ENCODE results near the gene PLXNA2.

Gene PLXNA2

DNA sequence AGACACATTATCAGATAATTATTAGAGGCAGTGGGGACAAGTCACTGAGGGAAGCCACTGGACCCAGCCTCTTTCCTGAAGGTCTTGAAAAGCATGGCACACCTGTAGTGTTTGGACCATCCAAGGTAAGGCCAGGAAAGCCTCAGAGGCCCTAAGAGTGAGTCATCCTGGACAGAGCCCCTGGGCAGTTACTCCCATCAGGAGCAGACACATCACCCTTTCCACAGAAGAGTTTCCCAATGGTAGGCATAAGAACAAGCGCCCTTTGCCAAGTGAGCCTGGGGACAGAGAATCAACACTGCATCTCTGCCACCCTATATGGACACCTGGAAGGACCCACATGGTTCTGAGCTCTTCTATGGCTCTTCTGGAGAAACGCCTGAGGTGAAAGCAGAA, 136.0 kb downstream of the PLXNA2 start:
- DNase-seq = no peak

- DNase-seq = no peak
Measured at GRCh38 chr1:208107425-208108212, 136.6 kb downstream of the PLXNA2 start.

GRCh38 chr1:208106218-208106617, 138.0 kb downstream of the PLXNA2 start:
- no peak for DNase-seq

- no peak for DNase-seq
Measured at GRCh38 chr1:208105756-208106155, 138.4 kb downstream of the PLXNA2 start.

- no peak for DNase-seq
Measured at GRCh38 chr1:208103597-208104513, 140.3 kb downstream of the PLXNA2 start.

DNA sequence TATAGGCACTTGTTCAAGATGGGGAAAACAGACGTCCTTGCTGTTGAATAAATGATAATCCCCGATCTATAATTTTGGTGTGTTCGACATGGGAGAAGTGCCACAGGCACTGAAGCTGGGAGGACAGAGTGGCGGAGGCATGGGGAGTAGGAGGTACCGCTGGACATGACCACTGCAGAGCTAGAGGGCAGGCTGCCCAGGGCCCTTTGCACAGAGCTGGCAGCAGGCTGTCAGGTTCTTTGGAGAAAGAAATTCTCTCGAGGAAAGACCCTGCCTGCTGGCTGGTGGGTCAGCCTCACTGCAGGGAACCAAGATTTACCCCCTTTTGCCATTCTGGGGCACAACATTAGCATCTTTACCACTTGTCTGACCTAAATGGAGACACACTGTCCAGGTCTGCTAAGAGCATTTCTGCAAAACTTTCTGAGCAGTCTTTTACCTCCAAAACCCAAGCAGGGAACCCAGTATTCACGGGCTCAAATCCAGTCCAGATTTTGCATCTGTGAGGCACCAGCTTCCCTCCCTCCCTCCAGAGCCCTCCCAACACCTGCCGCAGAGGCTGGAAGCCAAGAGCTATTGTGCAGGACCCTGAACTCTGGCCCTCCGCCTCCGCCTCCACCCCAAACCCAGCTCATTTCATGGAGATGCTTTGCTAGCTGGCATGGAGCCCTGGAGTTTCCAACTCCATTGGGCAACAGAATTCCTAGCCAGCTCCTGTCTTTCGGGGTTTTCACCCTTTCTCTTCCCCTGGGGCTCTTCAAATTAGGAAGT, 142.3 kb downstream of the PLXNA2 start:
- no peak for DNase-seq

GRCh38 chr1:208100906-208101305, 143.3 kb downstream of the PLXNA2 start:
- DNase-seq = no peak

DNA sequence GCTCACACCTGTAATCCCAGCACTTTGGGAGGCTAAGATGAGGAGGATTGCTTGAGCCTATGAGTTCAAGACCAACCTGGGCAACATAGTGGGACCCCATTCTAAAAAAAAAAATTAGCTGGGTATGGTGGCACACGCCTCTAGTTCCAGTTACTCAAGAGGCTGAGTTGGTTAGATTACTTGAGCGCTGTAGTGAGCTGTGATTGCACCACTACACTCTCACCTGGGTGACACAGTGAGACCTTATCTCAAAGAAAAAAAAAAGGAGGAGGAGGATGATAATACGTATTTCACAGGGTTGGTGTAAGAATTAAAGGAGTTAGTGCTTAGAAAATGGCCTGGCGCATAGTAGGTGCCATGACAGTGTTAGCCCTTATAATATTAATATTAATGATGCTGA, 144.1 kb downstream of the PLXNA2 start:
- no peak for DNase-seq

DNA sequence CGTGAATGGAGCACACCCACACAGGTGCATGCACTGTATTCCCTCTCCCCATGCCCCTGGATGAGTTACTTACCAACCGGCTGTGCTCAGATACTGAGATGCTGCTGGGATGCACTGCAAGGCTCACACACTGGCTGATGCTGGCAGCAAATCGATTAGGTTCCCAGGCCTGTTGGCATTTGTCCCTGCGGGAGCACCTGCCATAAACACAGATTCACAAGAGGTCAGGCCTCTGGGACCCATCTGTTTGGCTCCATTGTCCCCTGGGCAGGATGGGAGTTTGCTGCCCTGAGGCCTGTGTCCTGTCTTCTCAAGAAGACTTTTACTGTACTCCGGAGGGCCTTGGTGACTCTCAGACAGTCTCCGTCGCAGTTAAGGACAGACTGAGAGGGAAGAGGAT, 145.4 kb downstream of the PLXNA2 start:
- DNase-seq = no peak

DNA sequence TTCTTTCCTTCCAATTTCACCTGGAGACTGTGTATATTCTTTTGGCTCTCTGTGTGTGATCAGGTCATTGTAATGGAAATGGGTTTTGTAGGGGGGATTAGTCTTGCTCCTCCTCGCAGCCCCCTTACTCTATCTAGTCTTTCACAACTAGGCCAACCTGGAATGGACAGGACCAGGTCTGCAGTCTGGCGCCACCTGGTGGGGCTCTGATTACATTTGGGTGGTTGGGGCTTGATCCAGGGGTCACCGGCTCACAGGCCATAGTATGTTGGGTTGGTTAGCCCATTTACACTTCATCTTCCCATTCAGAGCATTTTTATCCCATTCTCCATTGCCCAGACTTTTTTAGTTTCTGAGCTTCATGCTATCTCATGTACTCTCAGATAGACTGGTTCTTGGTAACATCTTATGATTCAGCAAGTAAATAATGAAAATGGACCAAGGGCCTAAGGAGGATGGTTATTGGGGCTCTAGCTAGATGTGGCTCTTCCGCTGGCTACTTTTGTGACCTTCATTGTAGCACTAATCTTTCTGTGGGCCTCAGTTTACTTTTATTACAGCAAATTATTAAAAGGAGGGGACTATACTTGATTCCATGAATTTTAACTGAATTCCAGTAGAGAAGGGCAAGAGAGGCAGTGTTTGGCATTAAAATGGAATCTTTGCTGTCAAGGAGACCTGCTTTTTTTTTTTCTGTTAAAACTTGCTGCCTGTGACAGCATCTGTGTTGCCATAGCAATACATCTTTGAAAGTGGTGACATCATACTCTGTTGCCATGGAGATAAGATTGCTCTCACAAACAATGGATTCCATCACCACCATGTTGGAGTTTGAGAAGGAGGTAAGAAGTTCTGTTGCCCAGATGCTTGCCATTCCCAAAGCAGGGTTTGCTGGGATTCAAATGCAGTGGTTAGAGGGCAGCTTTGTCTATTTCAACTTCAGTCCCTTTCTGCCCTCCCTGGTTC, 150.1 kb downstream of the PLXNA2 start:
- DNase-seq = peak in 1 of 2 experiments; percentile 21

- DNase-seq = no peak
Measured at GRCh38 chr1:208093046-208093445, 151.1 kb downstream of the PLXNA2 start.

- DNase-seq = no peak
Measured at GRCh38 chr1:208090388-208091301, 153.5 kb downstream of the PLXNA2 start.

DNA sequence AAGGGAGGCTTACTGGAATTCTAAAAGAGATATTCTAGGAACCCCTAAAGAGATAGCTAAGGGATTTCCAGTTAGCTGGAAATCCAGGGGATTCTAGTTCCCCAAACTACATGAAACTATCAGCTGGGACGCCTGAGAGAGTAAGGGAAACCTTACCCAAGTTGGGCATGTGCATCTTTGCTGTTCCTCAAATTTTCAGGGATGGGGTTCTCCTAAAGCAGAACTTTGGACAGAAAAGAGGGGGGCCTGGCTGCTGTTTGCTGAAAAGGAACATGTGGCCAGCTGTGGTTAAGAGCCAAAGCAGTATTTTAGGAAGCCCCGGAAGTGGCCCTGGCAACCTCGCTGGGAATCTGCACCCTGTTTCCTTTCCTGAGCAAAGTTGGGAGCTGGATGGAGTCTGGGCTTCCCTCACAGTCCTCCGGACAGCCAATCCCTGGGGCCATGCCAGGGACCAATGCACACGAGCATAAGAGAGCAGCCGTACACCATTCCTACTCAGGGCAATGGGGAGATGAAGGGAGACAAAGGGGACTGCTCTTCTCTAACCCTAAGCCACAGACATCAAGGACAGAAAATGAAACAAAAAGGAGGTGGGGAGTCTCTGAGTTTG, 154.3 kb downstream of the PLXNA2 start:
- no peak for DNase-seq

GRCh38 chr1:208089149-208089548, 155.0 kb downstream of the PLXNA2 start:
- no peak for DNase-seq

- DNase-seq = no peak
Measured at GRCh38 chr1:208088319-208088718, 155.9 kb downstream of the PLXNA2 start.

DNA sequence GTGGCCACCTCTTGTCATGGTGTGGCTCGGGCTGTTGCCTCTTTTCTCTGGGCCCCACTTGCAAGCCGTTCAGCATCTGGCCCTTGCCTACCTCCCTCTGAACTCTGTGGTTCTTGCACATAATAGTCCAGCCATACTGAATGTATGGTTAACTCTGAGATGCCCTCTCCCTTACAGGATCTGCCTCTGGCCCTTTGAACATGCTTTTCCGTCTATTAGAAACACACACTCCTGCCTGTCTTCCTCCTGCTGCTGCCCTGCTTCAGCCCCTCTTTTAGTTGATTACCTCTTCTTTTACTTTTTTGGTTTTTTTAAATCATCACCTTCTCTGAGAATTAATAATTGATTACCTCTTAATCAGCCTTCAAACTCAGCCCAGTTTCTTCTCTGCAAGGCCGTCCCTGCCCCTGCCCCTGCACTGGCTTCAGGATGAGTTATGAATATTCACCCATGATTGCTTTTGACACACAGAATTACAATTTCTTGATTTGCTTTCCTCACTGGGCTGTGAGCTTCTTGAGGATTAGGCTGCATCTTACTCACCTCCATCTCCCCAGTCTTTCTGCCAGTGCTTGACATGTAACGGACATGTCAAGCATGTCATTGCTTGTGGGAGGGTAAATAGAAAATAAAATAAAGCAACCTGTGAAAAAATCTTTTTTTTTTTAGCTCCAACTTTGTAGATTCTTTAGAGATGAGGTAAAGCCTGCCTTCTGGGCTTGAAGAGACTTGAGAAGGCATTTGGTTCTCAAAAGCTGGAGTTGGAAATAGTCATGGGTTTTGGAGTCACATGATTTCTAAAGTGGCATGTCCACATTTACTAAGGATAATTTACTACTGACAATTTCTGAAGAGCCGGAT, 158.3 kb downstream of the PLXNA2 start:
- DNase-seq = no peak

DNA sequence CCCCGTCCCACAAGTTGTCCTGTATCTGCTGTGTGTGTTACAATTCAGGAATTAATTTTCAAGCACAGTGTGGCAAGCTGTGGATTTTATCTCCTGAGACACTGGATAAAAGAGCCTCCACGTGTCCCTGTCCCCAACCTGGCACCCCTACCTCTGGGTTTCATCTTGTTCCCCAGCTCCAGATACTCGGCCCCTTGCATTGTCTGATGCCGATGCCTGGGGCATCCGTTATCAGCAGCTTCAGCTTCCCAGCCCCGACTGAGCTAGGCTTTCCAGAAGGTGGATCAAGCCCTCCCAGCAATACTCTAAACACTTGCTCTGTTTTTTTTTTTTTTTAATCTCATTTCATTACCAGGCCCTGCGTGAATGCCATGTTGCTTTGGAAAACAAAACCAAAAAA, 159.4 kb downstream of the PLXNA2 start:
- no peak for DNase-seq

- no peak for DNase-seq
Measured at GRCh38 chr1:208084220-208084619, 160.0 kb downstream of the PLXNA2 start.

DNA sequence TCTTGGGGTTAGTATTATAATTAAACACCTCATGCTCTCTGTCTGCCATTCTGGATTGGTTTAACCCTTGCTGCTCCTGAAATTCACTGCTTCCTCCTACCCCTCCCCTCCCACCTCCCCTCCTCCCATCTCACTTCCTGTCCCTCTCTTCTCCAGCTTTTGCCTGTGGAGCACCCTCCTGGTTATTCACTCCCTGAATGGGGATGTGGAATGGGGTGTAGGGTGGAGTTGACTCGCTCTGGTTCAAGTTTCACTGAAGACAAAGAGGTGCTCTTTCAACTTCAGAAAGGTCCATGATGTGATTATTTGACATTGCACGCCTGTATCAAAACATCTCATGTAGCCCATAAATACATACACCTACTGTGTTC, 160.5 kb downstream of the PLXNA2 start:
- DNase-seq = no peak

Measured in SW 1271 (cell line).